Stimulated activated naive CD8-positive, alpha-beta T cell treated with anti-CD3 and anti-CD28 coated beads, Interleukin-15, amount 100 ng/mL, for 72 hours (primary cell): ENCODE data around the gene POGZ.
"Not testable (repeated sequence)": the region's sequence is repeated elsewhere in the genome, so short reads cannot be mapped to it uniquely, and the experiment has no call there.

Experiments used
- ATAC-seq: fragments of 150-1000 bp; cut with Tn5 transposase; 2 replicates; pipeline ENCODE4 v1.10.0; 2021; ENCODE audit warnings: mild to moderate bottlenecking, moderate library complexity
- DNase-seq, 2 donors: peaks; one replicate each; pipeline ENCODE4 v3.0.0; 2021 to 2022
- H3K27ac Mint-ChIP-seq, 2 donors: one replicate each; pipeline ENCODE4 v1.8.0; 2022; ENCODE audit warnings: mild to moderate bottlenecking in 2 of 2, mixed read lengths in 2 of 2, moderate library complexity in 2 of 2
- H3K27me3 Mint-ChIP-seq: one replicate; pipeline ENCODE4 v1.8.0; 2022; ENCODE audit warnings: mixed read lengths
- H3K4me1 Mint-ChIP-seq: one replicate; pipeline ENCODE4 v1.8.0; 2022; ENCODE audit warnings: mild to moderate bottlenecking, mixed read lengths
- H3K4me3 Mint-ChIP-seq, 2 donors: one replicate each; pipeline ENCODE4 v1.8.0; 2022; ENCODE audit warnings: mild to moderate bottlenecking in 2 of 2, mixed read lengths in 2 of 2, moderate library complexity in 1 of 2
- H3K9me3 Mint-ChIP-seq, 2 donors: one replicate each; pipeline ENCODE4 v1.8.0; 2022; ENCODE audit warnings: mixed read lengths in 2 of 2

The POGZ gene

DNA sequence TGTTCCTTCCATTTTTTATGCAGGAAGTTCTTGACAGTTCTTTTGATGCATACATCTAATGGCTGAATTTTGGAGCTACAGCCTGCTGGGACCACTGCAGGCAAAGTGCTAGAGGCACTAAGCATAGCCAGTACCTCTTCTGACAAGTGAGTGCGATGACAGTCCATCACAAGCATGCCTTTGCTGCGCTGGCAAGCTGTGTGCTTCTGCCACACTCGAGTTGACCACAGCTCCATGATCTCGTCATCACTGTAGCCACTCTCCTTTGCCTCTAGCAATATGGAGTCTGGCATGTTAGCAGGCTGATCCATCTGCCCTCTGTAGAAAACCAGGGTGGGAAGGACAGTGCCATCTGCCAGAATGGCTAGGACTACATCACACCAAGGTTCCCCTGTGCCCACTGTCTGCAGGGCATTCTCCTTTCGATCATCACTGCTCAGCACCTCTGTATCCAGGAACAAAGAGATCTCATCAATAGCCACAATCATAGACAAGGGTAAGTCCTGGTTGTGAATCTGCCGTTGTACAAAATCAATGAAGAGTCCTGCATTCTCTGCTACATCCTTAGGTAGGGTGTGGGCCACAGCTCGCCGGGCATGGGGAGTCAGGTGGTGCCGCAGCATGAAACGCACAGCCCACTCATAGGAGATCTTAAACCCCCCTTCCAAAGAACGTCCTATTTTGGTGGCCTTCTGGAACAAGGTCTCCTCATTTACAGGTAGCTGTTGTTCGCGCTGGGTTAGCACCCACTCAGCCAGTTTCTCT lies 53.9 kb downstream of the POGZ start:
- ATAC-seq: peak; percentile 7
- peak overlapping the region in 1 of 2 donors; percentile 5 for H3K27ac Mint-ChIP-seq
- DNase-seq: no peak

DNA sequence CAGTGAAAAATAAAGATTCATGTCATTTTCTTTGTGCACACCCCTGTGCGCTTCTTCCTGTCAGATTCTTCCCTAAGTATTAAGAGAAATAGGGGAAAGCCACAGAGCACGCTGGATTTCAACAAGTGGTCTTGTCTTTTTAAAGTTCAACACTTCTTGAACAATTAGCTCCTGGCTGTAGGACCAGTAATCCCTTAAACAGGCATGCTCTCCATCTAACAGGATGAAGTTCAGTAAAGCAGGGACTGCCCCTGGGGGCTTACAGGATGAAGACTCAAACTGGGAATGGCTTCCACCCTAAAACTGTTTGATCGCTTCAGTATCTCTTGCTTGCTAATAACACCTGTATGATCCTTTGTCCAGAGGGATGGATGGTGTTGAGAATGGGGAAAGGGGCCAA lies 55.7 kb downstream of the POGZ start:
- no peaks in the 10 kb centered on the region for H3K27me3 Mint-ChIP-seq
- H3K9me3 Mint-ChIP-seq: no peaks in the 10 kb centered on the region
- H3K4me1 Mint-ChIP-seq: peaks cover 43% of the 10 kb centered on the region
- no peak for DNase-seq
- H3K4me3 Mint-ChIP-seq: no peak overlapping the region
- no peak overlapping the region for H3K27ac Mint-ChIP-seq
- ATAC-seq: no peak

More for the DNA sequence above, 53.9 kb downstream of the POGZ start:
- Mint-ChIP-seq H3K4me1 (peaks cover 31% of the 10 kb centered on the region), H3K27me3 (no peaks in the 10 kb centered on the region), H3K9me3 (no peaks in the 10 kb centered on the region), H3K4me3 (no peak overlapping the region)

- peaks cover 43% of the 10 kb centered on the region for H3K4me1 Mint-ChIP-seq
- H3K27ac Mint-ChIP-seq: peak overlapping the region in 1 of 2 donors; percentile 41
- no peak overlapping the region for H3K4me3 Mint-ChIP-seq
- DNase-seq (no peak), ATAC-seq (no peak)
- no peaks in the 10 kb centered on the region for H3K9me3 Mint-ChIP-seq
- H3K27me3 Mint-ChIP-seq: no peaks in the 10 kb centered on the region
These were observed 56.5 kb downstream of the POGZ start for GRCh38 chr1:151402764-151403163.

DNA sequence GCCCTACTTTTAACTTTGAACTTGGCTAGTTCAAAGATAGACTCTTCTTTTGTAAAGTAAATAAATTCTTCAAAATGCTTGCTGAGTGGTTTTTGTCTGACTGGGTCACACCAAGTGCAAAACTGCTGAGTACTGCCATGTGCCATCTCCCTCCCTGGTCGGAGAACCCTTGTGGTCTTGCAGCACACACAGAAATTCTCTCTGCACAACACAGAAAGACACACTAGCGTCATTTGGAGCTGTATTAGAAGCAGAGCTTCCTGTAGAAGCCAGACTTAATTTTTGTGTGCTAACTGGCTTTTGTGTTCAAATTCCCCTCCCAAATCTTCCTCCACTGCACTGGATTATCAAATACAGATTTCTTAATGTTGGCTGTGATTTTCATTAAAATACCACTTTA lies 57.4 kb downstream of the POGZ start:
- H3K4me3 Mint-ChIP-seq: no peak overlapping the region
- peak overlapping the region in 1 of 2 donors; percentile 88 for H3K27ac Mint-ChIP-seq
- ATAC-seq: no peak
- no peaks in the 10 kb centered on the region for H3K27me3 Mint-ChIP-seq
- DNase-seq: no peak
- peaks cover 43% of the 10 kb centered on the region for H3K4me1 Mint-ChIP-seq
- no peaks in the 10 kb centered on the region for H3K9me3 Mint-ChIP-seq

- Mint-ChIP-seq H3K9me3 (no peaks in the 10 kb centered on the region), H3K27me3 (no peaks in the 10 kb centered on the region), H3K4me1 (peaks cover 43% of the 10 kb centered on the region), H3K27ac (peak overlapping the region; percentile 99 to 100), H3K4me3 (peak overlapping the region; percentile 87 to 99)
- DNase-seq: no peak
- no peak for ATAC-seq
These were observed 58.0 kb downstream of the POGZ start for GRCh38 chr1:151401125-151401788.

- ATAC-seq (peak; percentile 94), DNase-seq (peak; percentile 76 to 84)
- Mint-ChIP-seq H3K27ac (peak within 1 kb of the TSS; percentile 99 to 100), H3K4me1 (peaks cover 43% of the 10 kb centered on the region), H3K9me3 (no peaks in the 10 kb centered on the region), H3K27me3 (no peaks in the 10 kb centered on the region), H3K4me3 (peak within 1 kb of the TSS; percentile 87 to 99)
These were observed 59.7 kb downstream of the POGZ start, which contains the start of gene PSMB4 for GRCh38 chr1:151399324-151400171. PSMB4 (plus strand) TSS chr1:151399573; CDS start chr1:151399588, 15 bp downstream.

GRCh38 chr1:151396265-151396664 lies 63.0 kb downstream of the POGZ start:
- not testable (repeated sequence) for H3K27ac Mint-ChIP-seq, H3K4me3 Mint-ChIP-seq, DNase-seq, H3K9me3 Mint-ChIP-seq, ATAC-seq, H3K27me3 Mint-ChIP-seq
- H3K4me1 Mint-ChIP-seq: peaks cover 21% of the 10 kb centered on the region

DNA sequence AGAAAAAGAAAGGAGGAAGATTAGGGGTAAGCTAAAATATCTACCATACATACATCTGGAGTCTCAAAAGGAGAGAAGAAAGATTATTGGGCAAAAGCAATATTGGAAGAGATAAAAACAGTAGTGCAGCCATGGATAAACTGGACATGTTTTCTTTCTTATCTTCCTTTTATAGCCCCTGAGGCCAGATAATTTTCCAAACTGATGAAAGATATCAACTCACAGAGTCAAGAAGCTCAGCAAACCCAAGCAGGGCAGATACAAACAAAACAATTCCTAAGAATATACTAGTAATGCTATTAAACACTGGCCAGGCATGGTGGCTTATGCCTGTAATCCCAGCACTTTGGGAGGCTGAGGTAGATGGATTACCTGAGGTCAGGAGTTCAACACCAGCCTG lies 65.7 kb downstream of the POGZ start:
- DNase-seq (no peak), ATAC-seq (no peak)
- Mint-ChIP-seq H3K9me3 (no peaks in the 10 kb centered on the region), H3K27ac (no peak overlapping the region), H3K27me3 (no peaks in the 10 kb centered on the region), H3K4me3 (no peak overlapping the region), H3K4me1 (no peaks in the 10 kb centered on the region)

GRCh38 chr1:151391079-151391563 lies 68.2 kb downstream of the POGZ start:
- H3K9me3 Mint-ChIP-seq: no peaks in the 10 kb centered on the region
- ATAC-seq (no peak), DNase-seq (no peak)
- no peaks in the 10 kb centered on the region for H3K4me1 Mint-ChIP-seq
- no peaks in the 10 kb centered on the region for H3K27me3 Mint-ChIP-seq
- no peak overlapping the region for H3K27ac Mint-ChIP-seq
- no peak overlapping the region for H3K4me3 Mint-ChIP-seq

DNA sequence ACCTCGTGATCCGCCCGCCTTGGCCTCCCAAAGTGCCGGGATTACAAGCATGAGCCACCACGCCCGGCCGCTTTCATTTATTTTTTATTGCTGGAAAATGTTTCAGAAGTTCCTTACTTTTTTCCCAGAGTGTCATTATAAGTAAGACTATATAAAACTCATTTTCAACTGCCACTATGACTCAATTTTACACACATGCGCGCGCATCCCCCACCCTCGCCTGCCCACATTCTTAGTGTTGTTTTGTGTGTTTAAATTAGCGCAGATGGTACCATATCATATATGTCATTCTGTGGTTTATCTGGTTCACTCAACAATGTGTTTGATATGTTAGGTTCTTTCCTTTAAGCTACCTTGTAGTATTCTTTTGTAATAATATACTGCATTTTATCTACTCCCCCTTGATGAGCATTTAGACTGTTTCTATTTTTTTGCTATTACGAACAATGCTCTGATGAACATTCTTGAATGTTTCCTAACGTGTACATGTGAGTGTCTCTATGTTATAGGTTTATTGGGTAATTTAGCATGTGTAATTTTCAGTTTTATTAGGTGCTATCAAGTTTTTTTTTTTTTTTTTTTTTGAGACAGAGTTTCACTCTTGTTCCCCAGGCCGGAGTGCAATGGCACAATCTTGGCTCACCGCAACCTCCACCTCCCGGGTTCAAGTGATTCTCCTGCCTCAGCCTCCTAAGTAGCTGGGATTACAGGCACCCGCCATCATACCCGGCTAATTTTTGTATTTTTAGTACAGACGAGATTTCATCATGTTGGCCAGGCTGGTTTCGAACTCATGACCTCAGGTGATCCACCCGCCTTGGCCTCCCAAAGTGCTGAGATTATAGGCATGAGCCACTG lies 68.8 kb downstream of the POGZ start:
- not testable (repeated sequence) for H3K27ac Mint-ChIP-seq, H3K4me1 Mint-ChIP-seq, ATAC-seq

DNA sequence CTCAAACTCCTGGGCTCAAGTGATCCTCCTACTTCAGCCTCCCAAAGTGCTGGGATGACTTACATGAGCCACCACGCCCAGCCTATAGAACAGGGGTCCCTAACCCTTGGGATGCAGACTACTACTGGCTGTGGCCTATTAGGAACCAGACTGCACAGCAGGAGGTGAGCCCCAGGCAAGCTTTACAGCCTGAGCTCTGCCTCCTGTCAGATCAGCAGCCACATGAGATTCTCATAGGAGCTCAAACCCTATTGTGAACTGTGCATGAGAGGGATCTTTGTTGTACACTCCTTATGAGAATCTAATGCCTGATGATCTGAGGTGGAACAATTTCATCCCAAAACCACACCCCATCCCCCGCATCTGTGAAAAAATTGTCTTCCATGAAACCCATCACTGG lies 73.3 kb downstream of the POGZ start:
- Mint-ChIP-seq H3K27me3 (no peaks in the 10 kb centered on the region), H3K27ac (no peak overlapping the region), H3K9me3 (no peaks in the 10 kb centered on the region), H3K4me3 (no peak overlapping the region), H3K4me1 (no peaks in the 10 kb centered on the region)
- no peak for DNase-seq
- ATAC-seq: no peak

More for the DNA sequence above, 68.8 kb downstream of the POGZ start:
- H3K9me3 Mint-ChIP-seq, DNase-seq, H3K4me3 Mint-ChIP-seq, H3K27me3 Mint-ChIP-seq: not testable (repeated sequence)

GRCh38 chr1:151384584-151384983 lies 74.7 kb downstream of the POGZ start:
- no peak for ATAC-seq
- Mint-ChIP-seq H3K4me1 (no peaks in the 10 kb centered on the region), H3K27me3 (no peaks in the 10 kb centered on the region), H3K9me3 (no peaks in the 10 kb centered on the region), H3K27ac (peak overlapping the region in 1 of 2 donors; percentile 70), H3K4me3 (no peak overlapping the region)
- no peak for DNase-seq

- H3K4me1 Mint-ChIP-seq: peaks cover 7% of the 10 kb centered on the region
- H3K27ac Mint-ChIP-seq: no peak overlapping the region
- ATAC-seq (no peak), DNase-seq (no peak)
- no peaks in the 10 kb centered on the region for H3K9me3 Mint-ChIP-seq
- H3K4me3 Mint-ChIP-seq: no peak overlapping the region
- H3K27me3 Mint-ChIP-seq: no peaks in the 10 kb centered on the region
These were observed 82.0 kb downstream of the POGZ start for GRCh38 chr1:151377150-151377884.

DNA sequence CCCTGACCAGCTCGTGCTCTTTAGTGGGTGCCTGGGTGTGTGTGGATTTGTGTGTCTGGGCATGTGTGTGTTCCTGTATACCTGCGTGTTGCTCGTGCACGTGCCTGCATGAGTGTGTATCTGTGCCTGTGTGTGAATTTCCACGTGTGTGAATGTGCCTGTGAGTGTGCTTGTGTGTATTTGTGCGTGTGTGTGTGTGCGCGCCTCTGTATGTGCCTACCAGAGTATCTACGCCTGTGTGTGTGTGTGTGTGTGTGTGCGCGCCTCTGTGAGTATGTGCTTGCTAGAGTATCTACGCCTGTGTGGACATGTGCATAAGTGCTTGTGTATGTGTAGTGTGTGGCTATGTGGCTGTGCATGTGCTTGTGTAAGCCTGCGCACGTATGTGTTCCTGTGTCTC lies 86.1 kb downstream of the POGZ start:
- Mint-ChIP-seq H3K27me3 (no peaks in the 10 kb centered on the region), H3K9me3 (no peaks in the 10 kb centered on the region), H3K4me1 (peaks cover 7% of the 10 kb centered on the region), H3K4me3 (no peak overlapping the region), H3K27ac (no peak overlapping the region)
- ATAC-seq (no peak), DNase-seq (no peak)
